ENCODE measurements around the gene PSMD3. TPM values are rescaled to one million over a fixed set of nuclear protein-coding genes. Genes with fewer than 3 reads are reported as not detected.

PSMD3 gene
- total RNA-seq, 2 experiments from 2014 or later = 106 to 138 TPM

- H3K4me3 Mint-ChIP-seq = no peak overlapping the region
- H3K27me3 Mint-ChIP-seq = peaks cover 10% of the 10 kb centered on the region
- peaks cover 18% of the 10 kb centered on the region for H3K4me1 Mint-ChIP-seq
- no peak overlapping the region for H3K27ac Mint-ChIP-seq
- no peaks in the 10 kb centered on the region for H3K9me3 Mint-ChIP-seq (ENCODE audit: low read depth)
- DNase-seq (no peak), ATAC-seq (no peak)
- no peaks in the 10 kb centered on the region for H3K36me3 Mint-ChIP-seq
- CTCF ChIA-PET = interaction anchor here (1.1 kb wide), 1 partner anchor 327 kb away, joined by 3 read pairs; no protein-coding TSS in a partner anchor
Observed at GRCh38 chr17:39949028-39949427, 31.6 kb upstream of the PSMD3 start.

GRCh38 chr17:39950871-39951348, 29.7 kb upstream of the PSMD3 start:
- Mint-ChIP-seq H3K27ac (no peak overlapping the region), H3K27me3 (peaks cover 10% of the 10 kb centered on the region), H3K36me3 (no peaks in the 10 kb centered on the region), H3K9me3 (ENCODE audit: low read depth) (no peaks in the 10 kb centered on the region), H3K4me3 (no peak overlapping the region), H3K4me1 (peaks cover 18% of the 10 kb centered on the region)
- ATAC-seq = no peak
- no peak for DNase-seq
- CTCF ChIA-PET = no interaction called here

GRCh38 chr17:39951924-39952679, 28.5 kb upstream of the PSMD3 start:
- CTCF ChIA-PET = no interaction called here
- ATAC-seq (no peak), DNase-seq (peak; percentile 43)
- Mint-ChIP-seq H3K36me3 (no peaks in the 10 kb centered on the region), H3K4me3 (peak overlapping the region; percentile 49), H3K4me1 (peaks cover 18% of the 10 kb centered on the region), H3K27ac (peak overlapping the region; percentile 43), H3K27me3 (peaks cover 10% of the 10 kb centered on the region), H3K9me3 (ENCODE audit: low read depth) (no peaks in the 10 kb centered on the region)

- ATAC-seq (peak; percentile 86), DNase-seq (peak; percentile 99)
- Mint-ChIP-seq H3K27ac (peak overlapping the region; percentile 82), H3K36me3 (no peaks in the 10 kb centered on the region), H3K4me1 (peaks cover 18% of the 10 kb centered on the region), H3K4me3 (peak overlapping the region; percentile 76), H3K27me3 (peaks cover 10% of the 10 kb centered on the region), H3K9me3 (ENCODE audit: low read depth) (no peaks in the 10 kb centered on the region)
- CTCF ChIA-PET = interaction anchor here (1.4 to 2.5 kb wide), 3 partner anchors 26 to 331 kb away, joined by 5 to 9 read pairs (median 6); partner anchors contain the start of gene PSMD3
Observed at GRCh38 chr17:39952680-39953470, 27.7 kb upstream of the PSMD3 start.

- peaks cover 16% of the 10 kb centered on the region for H3K4me1 Mint-ChIP-seq
- no peaks in the 10 kb centered on the region for H3K9me3 Mint-ChIP-seq (ENCODE audit: low read depth)
- ATAC-seq = no peak
- H3K27me3 Mint-ChIP-seq = peaks cover 10% of the 10 kb centered on the region
- H3K36me3 Mint-ChIP-seq = no peaks in the 10 kb centered on the region
- H3K4me3 Mint-ChIP-seq = peak overlapping the region; percentile 76
- H3K27ac Mint-ChIP-seq = peak overlapping the region; percentile 82
- CTCF ChIA-PET = interaction anchor here (0.7 to 2.5 kb wide), 4 partner anchors 13 to 332 kb away, joined by 3 to 9 read pairs (median 6); partner anchors contain the start of gene PSMD3
- no peak for DNase-seq
Observed at GRCh38 chr17:39953471-39953888, 27.1 kb upstream of the PSMD3 start.

- Mint-ChIP-seq H3K27me3 (peaks cover 10% of the 10 kb centered on the region), H3K36me3 (no peaks in the 10 kb centered on the region), H3K4me3 (no peak overlapping the region), H3K27ac (no peak overlapping the region), H3K9me3 (ENCODE audit: low read depth) (no peaks in the 10 kb centered on the region), H3K4me1 (peaks cover 18% of the 10 kb centered on the region)
- no peak for ATAC-seq
- DNase-seq = no peak
- CTCF ChIA-PET = interaction anchor here (1.0 to 2.9 kb wide), 5 partner anchors 26 to 333 kb away, joined by 3 to 9 read pairs (median 6); partner anchors contain the start of gene PSMD3
Observed at GRCh38 chr17:39954876-39955275, 25.7 kb upstream of the PSMD3 start.

- CTCF ChIA-PET = interaction anchor here (1.2 to 10.7 kb wide), 4 partner anchors 24 to 83 kb away, joined by 3 to 129 read pairs (median 5); partner anchors contain the start of gene PSMD3
- no peak for DNase-seq
- H3K9me3 Mint-ChIP-seq (ENCODE audit: low read depth) = no peaks in the 10 kb centered on the region
- ATAC-seq = no peak
- peaks cover 18% of the 10 kb centered on the region for H3K4me1 Mint-ChIP-seq
- peaks cover 10% of the 10 kb centered on the region for H3K27me3 Mint-ChIP-seq
- H3K4me3 Mint-ChIP-seq = no peak overlapping the region
- no peak overlapping the region for H3K27ac Mint-ChIP-seq
- no peaks in the 10 kb centered on the region for H3K36me3 Mint-ChIP-seq
Observed at GRCh38 chr17:39955726-39956225, 24.8 kb upstream of the PSMD3 start.

GRCh38 chr17:39960524-39961041, 20.0 kb upstream of the PSMD3 start:
- Mint-ChIP-seq H3K4me3 (no peak overlapping the region), H3K27me3 (peaks cover 7% of the 10 kb centered on the region), H3K36me3 (no peaks in the 10 kb centered on the region), H3K9me3 (ENCODE audit: low read depth) (no peaks in the 10 kb centered on the region), H3K4me1 (peaks cover 17% of the 10 kb centered on the region), H3K27ac (no peak overlapping the region)
- DNase-seq = no peak
- CTCF ChIA-PET = interaction anchor here (1.0 to 10.7 kb wide), 4 partner anchors 12 to 318 kb away, joined by 3 to 129 read pairs (median 7); partner anchors contain the start of gene PSMD3
- no peak for ATAC-seq

GRCh38 chr17:39962642-39963220, 17.9 kb upstream of the PSMD3 start, which contains the start of gene GSDMA:
Gene GSDMA, plus strand, starts transcription at chr17:39963004. Its CDS starts 2,684 bp downstream, at chr17:39965688.
- Mint-ChIP-seq H3K4me3 (no peak within 1 kb of the TSS), H3K36me3 (no peaks in the 10 kb centered on the region)

GRCh38 chr17:39963829-39964228, 16.8 kb upstream of the PSMD3 start:
- Mint-ChIP-seq H3K27me3 (peaks cover 19% of the 10 kb centered on the region), H3K4me3 (no peak overlapping the region), H3K9me3 (ENCODE audit: low read depth) (no peaks in the 10 kb centered on the region), H3K4me1 (peaks cover 19% of the 10 kb centered on the region), H3K27ac (no peak overlapping the region), H3K36me3 (no peaks in the 10 kb centered on the region)
- DNase-seq (no peak), ATAC-seq (no peak)
- CTCF ChIA-PET = interaction anchor here (10.7 kb wide), 1 partner anchor 16 kb away, joined by 129 read pairs; the partner anchor contains the start of gene PSMD3

More at GRCh38 chr17:39962642-39963220, 17.9 kb upstream of the PSMD3 start, which contains the start of gene GSDMA:
- peak within 1 kb of the TSS; percentile 35 for H3K27ac Mint-ChIP-seq
- no peaks in the 10 kb centered on the region for H3K9me3 Mint-ChIP-seq (ENCODE audit: low read depth)
- DNase-seq = no peak
- CTCF ChIA-PET = interaction anchor here (2.2 to 10.7 kb wide), 2 partner anchors 10 to 17 kb away, joined by 7 to 129 read pairs; partner anchors contain the start of gene PSMD3
- H3K4me1 Mint-ChIP-seq = peaks cover 21% of the 10 kb centered on the region
- H3K27me3 Mint-ChIP-seq = peaks cover 14% of the 10 kb centered on the region
- no peak for ATAC-seq

- H3K9me3 Mint-ChIP-seq (ENCODE audit: low read depth) = no peaks in the 10 kb centered on the region
- H3K27ac Mint-ChIP-seq = no peak overlapping the region
- H3K4me3 Mint-ChIP-seq = no peak overlapping the region
- H3K4me1 Mint-ChIP-seq = peaks cover 14% of the 10 kb centered on the region
- CTCF ChIA-PET = interaction anchor here (1.2 to 10.7 kb wide), 2 partner anchors 14 to 343 kb away, joined by 3 to 129 read pairs; partner anchors contain the start of gene PSMD3
- peaks cover 30% of the 10 kb centered on the region for H3K27me3 Mint-ChIP-seq
- H3K36me3 Mint-ChIP-seq = no peaks in the 10 kb centered on the region
- ATAC-seq (no peak), DNase-seq (no peak)
Observed at GRCh38 chr17:39965017-39965699, 15.4 kb upstream of the PSMD3 start.

- Mint-ChIP-seq H3K9me3 (ENCODE audit: low read depth) (no peaks in the 10 kb centered on the region), H3K4me1 (peaks cover 14% of the 10 kb centered on the region), H3K4me3 (no peak overlapping the region), H3K27ac (no peak overlapping the region), H3K36me3 (no peaks in the 10 kb centered on the region), H3K27me3 (peaks cover 46% of the 10 kb centered on the region)
- CTCF ChIA-PET = no interaction called here
- DNase-seq = no peak
- ATAC-seq = no peak
Observed at GRCh38 chr17:39966771-39967170, 13.8 kb upstream of the PSMD3 start.
